ENCODE results near the gene VTCN1.
A peak's percentile ranks its signal among the peaks of the same experiment; 100 is the strongest.

VTCN1 gene

DNA sequence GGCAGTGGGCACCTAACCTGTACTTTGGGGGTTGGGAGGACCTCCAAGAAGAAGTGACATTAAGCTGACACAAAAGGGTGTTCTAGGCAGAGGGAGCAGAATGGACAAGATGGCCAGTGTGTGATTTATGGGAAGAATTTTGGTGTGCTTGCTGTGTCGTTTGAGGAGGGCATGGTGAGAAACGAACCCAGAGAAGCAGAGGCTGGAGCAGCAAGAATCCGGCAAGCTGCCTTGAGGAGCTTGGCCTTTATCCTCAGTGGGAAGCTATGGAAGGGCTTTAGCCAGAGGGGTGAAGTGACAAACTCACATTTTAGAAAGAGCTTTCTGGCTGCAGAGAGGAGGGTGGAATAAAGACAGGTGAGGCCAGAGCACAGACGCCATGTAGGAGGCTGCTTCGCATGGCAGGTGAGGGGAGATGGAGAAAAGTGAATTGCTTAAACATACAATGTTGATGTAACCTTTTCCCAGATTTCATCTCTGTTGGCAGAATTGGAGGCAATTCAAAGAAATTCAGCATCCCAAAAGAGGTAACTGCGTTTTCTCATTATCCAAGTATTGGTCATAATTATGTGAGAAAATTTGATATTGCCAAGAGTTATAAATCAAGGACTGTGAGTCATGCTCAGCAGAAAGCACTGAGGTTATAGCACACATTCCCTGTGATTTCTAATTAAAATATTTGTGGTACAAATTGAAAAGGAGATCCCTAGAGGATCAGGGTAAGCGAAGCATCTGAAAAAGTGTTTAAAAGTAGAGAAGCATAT is 115.7 kb downstream of the VTCN1 start:
- POLR2A ChIA-PET: interaction anchor here (1.2 kb wide), 1 partner anchor 35 kb away, joined by 3 read pairs; the partner anchor contains the start of gene TTF2
- CTCF ChIA-PET: interaction anchor here (0.7 to 4.1 kb wide), 2 partner anchors 190 to 297 kb away, joined by 3 to 17 read pairs; no protein-coding TSS in a partner anchor
- TF ChIP-seq ZNF394 (tag by site-specific recombination; IDR thresholded peaks at IDR 0.05; ENCODE audit: borderline replicate concordance) (0 out of 2 replicates have a peak, but pooled peaks have one; percentile 13), ZBTB20 (tag by site-specific recombination; IDR thresholded peaks at IDR 0.05) (no peak), ZBTB17 (tag by site-specific recombination; IDR thresholded peaks at IDR 0.05) (peak; percentile 37)
- TF ChIP-seq, protein P1, sequence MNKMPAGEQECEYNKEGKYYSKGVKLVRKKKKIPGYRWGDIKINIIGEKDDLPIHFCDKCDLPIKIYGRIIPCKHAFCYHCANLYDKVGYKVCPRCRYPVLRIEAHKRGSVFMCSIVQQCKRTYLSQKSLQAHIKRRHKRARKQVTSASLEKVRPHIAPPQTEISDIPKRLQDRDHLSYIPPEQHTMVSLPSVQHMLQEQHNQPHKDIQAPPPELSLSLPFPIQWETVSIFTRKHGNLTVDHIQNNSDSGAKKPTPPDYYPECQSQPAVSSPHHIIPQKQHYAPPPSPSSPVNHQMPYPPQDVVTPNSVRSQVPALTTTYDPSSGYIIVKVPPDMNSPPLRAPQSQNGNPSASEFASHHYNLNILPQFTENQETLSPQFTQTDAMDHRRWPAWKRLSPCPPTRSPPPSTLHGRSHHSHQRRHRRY (tag by site-specific recombination; IDR thresholded peaks at IDR 0.05): no peak
- TF ChIP-seq, protein P2, sequence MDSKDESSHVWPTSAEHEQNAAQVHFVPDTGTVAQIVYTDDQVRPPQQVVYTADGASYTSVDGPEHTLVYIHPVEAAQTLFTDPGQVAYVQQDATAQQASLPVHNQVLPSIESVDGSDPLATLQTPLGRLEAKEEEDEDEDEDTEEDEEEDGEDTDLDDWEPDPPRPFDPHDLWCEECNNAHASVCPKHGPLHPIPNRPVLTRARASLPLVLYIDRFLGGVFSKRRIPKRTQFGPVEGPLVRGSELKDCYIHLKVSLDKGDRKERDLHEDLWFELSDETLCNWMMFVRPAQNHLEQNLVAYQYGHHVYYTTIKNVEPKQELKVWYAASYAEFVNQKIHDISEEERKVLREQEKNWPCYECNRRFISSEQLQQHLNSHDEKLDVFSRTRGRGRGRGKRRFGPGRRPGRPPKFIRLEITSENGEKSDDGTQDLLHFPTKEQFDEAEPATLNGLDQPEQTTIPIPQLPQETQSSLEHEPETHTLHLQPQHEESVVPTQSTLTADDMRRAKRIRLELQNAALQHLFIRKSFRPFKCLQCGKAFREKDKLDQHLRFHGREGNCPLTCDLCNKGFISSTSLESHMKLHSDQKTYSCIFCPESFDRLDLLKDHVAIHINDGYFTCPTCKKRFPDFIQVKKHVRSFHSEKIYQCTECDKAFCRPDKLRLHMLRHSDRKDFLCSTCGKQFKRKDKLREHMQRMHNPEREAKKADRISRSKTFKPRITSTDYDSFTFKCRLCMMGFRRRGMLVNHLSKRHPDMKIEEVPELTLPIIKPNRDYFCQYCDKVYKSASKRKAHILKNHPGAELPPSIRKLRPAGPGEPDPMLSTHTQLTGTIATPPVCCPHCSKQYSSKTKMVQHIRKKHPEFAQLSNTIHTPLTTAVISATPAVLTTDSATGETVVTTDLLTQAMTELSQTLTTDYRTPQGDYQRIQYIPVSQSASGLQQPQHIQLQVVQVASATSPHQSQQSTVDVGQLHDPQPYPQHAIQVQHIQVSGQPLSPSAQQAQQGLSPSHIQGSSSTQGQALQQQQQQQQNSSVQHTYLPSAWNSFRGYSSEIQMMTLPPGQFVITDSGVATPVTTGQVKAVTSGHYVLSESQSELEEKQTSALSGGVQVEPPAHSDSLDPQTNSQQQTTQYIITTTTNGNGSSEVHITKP (tag by site-specific recombination; IDR thresholded peaks at IDR 0.05): 0 out of 2 replicates have a peak, but pooled peaks have one; percentile 19
- Histone ChIP-seq H3K4me1 (ENCODE audit: control insufficient read depth, insufficient read depth, low read length) (no peaks in the 10 kb centered on the region), H3K4me3 (ENCODE audit: low read depth, low read length) (no peak overlapping the region), H3K27ac (ENCODE audit: extremely low read depth, low read depth, low read length) (no peak overlapping the region), H3K36me3 (ENCODE audit: control insufficient read depth in 2 of 2, insufficient read depth in 1 of 2, low read length in 2 of 2) (peaks cover 31 to 98% of the 10 kb centered on the region in 2 experiments; a peak in 2 of 3 replicates), H3K9me3 (ENCODE audit: control insufficient read depth, insufficient read depth, low read depth, low read length) (no peaks in the 10 kb centered on the region)

GRCh38 chr1:117093870-117094621 is 116.7 kb downstream of the VTCN1 start:
- no peaks in the 10 kb centered on the region for H3K9me3 ChIP-seq (ENCODE audit: control insufficient read depth, insufficient read depth, low read depth, low read length)
- TF ChIP-seq GLIS1 (tag by site-specific recombination; IDR thresholded peaks at IDR 0.05): 0 out of 2 replicates have a peak, but pooled peaks have one; percentile 14
- no peak for TF ChIP-seq ZSCAN30 (tag by site-specific recombination; IDR thresholded peaks at IDR 0.05)
- TF ChIP-seq, protein P2 (tag by site-specific recombination; IDR thresholded peaks at IDR 0.05): peak; percentile 35
- no peak overlapping the region for H3K27ac ChIP-seq (ENCODE audit: extremely low read depth, low read depth, low read length)
- ChIA-PET CTCF (interaction anchor here (0.6 to 4.1 kb wide), 3 partner anchors 17 to 298 kb away, joined by 3 to 17 read pairs (median 3); no protein-coding TSS in a partner anchor), POLR2A (interaction anchor here (1.2 to 1.7 kb wide), 2 partner anchors 34 kb away, joined by 3 to 7 read pairs; partner anchors contain the start of gene TTF2)
- H3K4me1 ChIP-seq (ENCODE audit: control insufficient read depth, insufficient read depth, low read length): no peaks in the 10 kb centered on the region
- peaks cover 38 to 96% of the 10 kb centered on the region in 2 experiments for H3K36me3 ChIP-seq (ENCODE audit: control insufficient read depth in 2 of 2, insufficient read depth in 1 of 2, low read length in 2 of 2)
- H3K4me3 ChIP-seq (ENCODE audit: low read depth, low read length): no peak overlapping the region
